Coronary artery (tissue), 2 donors: ENCODE measurements around the gene SPEM1.
A peak's percentile ranks its signal among the peaks of the same experiment; 100 is the strongest.

Source experiments
- DNase-seq: peaks from one replicate; pipeline ENCODE4 v3.0.0-alpha.2; 2017; ENCODE audit warnings: low spot score
- H3K27ac ChIP-seq, 2 donors: fragments of 200-600 bp; sonication (generic); one replicate each; pipeline ENCODE4 v1.5.1; 2016 to 2019
- H3K4me3 ChIP-seq: fragments of 200-600 bp; sonication (generic); 2 replicates; pipeline ENCODE4 v1.5.1; 2016; ENCODE audit warnings: mild to moderate bottlenecking, moderate library complexity
- CTCF ChIP-seq: fragments of 200-600 bp; sonication (generic); IDR thresholded peaks from one replicate; pipeline ENCODE4 v1.5.1; 2019; ENCODE audit warnings: antibody characterized with exemption

The SPEM1 gene

DNA sequence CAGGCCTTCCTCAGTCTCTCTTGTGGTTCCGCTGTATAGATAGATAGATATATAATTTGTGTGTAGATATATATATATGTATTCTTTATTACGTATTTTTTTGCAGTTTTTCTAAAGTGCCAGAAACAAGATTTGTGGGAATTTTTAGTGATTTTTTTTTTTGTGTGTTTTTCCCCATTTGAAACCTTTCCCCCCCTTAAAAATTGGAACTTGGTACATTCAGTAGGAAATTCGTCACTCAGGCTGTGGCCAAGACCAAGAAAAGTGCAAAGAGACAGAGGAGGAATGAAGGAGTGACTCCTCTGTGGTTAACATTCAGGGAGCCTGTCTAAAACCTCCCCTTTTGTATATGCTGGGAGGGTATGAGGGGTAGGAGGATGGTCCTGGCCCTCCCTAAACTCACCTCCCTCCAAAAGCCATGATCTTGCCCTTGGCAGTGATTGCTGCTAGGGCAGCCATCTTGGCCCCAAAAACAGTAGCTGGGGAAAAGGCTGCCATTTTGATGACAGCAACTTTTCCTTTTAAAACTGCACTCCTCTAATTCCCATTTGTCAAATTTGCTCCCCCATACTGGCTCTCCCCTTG lies 39.9 kb downstream of the SPEM1 start:
- Histone ChIP-seq H3K4me3 (no peak overlapping the region), H3K27ac (peak overlapping the region in 1 of 2 donors; percentile 17)
- DNase-seq = no peak
- no peak for TF ChIP-seq CTCF

DNA sequence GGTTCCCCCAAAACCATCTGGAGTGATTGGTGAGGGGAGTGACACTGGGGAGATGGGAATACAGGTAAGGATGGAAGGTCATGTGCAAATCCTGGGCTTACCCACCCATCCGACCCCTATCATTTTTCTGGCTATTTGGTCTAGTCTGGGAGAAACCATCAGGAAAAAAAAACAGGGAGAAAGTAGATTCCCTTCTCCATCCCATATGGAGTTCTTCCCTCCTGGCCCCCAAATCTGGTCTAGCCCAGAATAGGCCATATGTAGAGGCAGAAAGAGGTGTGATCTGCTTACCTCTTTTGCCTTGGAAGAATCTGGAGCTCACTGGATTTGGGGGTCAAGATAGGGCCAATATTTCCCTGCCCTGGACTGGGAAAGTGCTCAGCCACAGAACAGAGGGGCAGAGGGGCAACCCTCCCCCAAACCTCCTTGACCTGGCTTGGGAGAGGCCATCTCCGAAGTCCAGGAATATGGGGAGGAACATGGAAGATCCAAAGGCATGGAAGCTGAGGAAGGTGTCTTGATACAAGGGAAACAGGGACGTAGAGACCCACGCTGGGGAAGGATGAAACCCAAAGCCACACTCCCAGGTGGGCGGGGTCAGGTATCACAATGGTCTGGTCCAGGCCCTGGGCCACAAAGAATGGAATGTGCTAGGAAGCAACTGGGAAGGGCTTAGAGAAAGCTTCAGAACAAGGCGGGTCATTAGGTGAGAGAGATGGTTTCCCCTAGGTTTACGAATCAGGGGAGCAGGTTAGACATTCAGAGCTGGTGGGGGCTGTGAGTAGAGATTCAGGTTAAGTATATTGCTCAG lies 40.9 kb downstream of the SPEM1 start:
- TF ChIP-seq CTCF = no peak
- Histone ChIP-seq H3K27ac (no peak overlapping the region), H3K4me3 (no peak overlapping the region)
- DNase-seq = no peak

DNA sequence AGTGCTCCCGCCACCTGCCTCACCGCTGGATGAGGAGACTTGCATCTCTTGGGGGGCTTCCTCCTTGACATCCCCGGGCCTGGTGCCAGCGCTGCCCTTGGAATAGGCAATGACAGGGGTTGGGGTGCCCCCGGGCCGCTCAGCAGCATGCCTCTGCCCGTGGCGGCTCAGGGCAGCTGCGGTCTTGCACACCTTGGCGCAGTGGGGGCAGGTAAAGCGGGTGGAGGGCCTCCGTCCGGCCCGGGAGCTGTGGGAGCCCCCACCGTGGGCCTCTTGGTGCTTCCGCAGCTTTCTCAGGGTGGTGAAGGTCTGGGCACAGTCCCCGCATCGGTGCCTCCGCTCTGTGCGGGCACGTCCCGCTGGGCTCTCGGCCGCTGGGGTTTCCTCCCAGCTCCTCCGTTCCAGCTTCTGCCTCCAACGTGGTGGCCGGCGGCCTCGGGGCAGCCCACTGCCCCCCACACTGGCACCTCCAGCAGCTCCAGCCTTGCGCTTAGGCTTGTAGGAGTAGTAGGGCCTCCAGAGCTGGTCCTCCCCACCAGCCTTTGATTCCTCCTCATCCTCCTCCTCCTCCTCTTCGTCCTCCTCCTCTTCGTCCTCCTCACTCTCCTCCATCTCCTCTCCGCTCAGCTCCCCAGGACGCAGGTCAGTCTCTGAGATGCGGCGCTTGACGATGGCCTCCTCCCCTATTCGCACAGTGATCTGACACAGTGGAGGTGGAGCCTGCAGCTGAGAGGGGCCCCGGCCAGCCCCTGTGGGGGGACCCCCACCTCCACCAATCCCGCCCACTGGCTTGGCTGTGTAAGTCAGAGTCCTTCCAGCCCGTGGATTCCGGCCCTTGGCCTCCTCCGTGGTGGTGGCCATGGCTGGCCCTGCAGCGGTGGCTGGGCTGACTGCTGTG lies 42.6 kb downstream of the SPEM1 start:
- DNase-seq = no peak
- Histone ChIP-seq H3K27ac (no peak overlapping the region), H3K4me3 (no peak overlapping the region)
- TF ChIP-seq CTCF = no peak

- DNase-seq = no peak
- no peak overlapping the region for H3K4me3 ChIP-seq
- no peak for TF ChIP-seq CTCF
- H3K27ac ChIP-seq = no peak overlapping the region
Measured at GRCh38 chr17:7463372-7463846, 43.3 kb downstream of the SPEM1 start.

DNA sequence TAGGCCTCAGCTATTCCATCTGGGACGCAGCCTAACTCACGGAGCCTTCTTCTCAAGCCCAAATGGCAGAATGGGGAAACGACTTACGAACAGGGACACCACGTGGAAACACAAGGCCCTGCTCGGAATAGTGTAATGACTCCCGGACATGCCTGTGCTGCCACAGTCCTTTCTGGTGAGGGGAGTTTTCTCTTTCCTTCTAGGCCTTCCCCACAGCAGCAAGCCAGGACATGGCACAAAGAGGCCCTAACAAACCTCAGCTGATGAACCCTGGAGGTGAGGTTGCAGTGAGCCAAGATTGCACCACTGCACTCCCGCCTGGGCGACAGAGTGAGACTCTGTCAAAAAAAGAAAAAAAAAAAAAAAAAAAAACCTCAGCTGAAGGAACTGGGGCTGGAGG lies 44.0 kb downstream of the SPEM1 start:
- DNase-seq = no peak
- Histone ChIP-seq H3K27ac (no peak overlapping the region), H3K4me3 (no peak overlapping the region)
- TF ChIP-seq CTCF = no peak

DNA sequence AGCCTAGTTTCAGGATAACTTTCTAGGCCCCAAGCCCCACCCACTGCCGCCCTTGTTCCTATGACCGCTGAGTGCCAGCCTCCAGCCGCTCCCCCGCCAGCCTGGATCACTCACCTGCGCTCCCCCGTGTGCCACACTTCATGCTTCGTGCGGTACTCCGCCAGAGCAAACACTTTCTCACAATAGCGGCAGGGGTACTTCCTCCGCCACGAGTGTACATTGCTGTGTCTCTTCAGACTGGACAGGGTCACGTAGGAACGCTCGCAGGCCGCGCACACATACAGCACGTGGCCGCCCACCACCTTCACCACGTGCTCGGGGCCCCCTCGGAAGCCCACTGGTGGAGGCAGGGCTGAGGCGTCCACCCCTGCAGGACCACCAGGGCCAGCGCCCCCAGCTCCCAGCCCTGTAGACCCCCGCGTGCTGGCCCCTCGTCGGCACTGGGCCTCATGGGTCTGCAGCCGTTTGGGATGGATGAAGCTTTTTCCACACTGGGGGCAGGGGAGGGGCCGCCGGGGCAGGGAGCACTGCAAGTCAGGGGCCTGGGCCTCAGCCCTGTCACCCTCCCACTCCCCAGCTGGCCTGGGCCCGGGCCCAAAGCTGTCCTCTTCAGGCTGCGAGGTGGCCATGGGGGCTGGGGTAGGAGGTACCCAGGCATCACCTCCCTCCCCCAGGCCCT lies 45.6 kb downstream of the SPEM1 start:
- Histone ChIP-seq H3K27ac (peak overlapping the region in 1 of 2 donors; percentile 80), H3K4me3 (no peak overlapping the region)

More for the DNA sequence above, 45.6 kb downstream of the SPEM1 start:
- TF ChIP-seq CTCF = no peak
- DNase-seq = no peak
